ENCODE data around the gene YIF1B.

The YIF1B gene

GRCh38 chr19:38333245-38333644 lies 17.5 kb upstream of the YIF1B start:
- no peak for DNase-seq

GRCh38 chr19:38331728-38332127 lies 16.0 kb upstream of the YIF1B start:
- no peak for DNase-seq

- DNase-seq: no peak
Observed at GRCh38 chr19:38329651-38330050, 13.9 kb upstream of the YIF1B start.

- DNase-seq: no peak
Observed at GRCh38 chr19:38326591-38326990, 10.8 kb upstream of the YIF1B start.

GRCh38 chr19:38324431-38324830 lies 8.7 kb upstream of the YIF1B start:
- DNase-seq: no peak

GRCh38 chr19:38323291-38323690 lies 7.5 kb upstream of the YIF1B start:
- DNase-seq: no peak

GRCh38 chr19:38321646-38322196 lies 6.0 kb upstream of the YIF1B start:
- no peak for DNase-seq

GRCh38 chr19:38320969-38321339 lies 5.2 kb upstream of the YIF1B start:
- DNase-seq: no peak

GRCh38 chr19:38319421-38320258 lies 3.9 kb upstream of the YIF1B start, which contains the start of gene KCNK6:
TSS of gene KCNK6 (plus strand) at chr19:38319845. CDS start at chr19:38319951, 106 bp downstream.
- peak; percentile 56 for DNase-seq

GRCh38 chr19:38318660-38319059 lies 2.9 kb upstream of the YIF1B start:
- peak; percentile 46 for DNase-seq

- DNase-seq: peak; percentile 93
Observed at GRCh38 chr19:38317104-38317612, 1.4 kb upstream of the YIF1B start.

GRCh38 chr19:38316477-38317067 lies 825 bp upstream of the YIF1B start:
- DNase-seq: peak; percentile 67

- DNase-seq: no peak
Observed at GRCh38 chr19:38310986-38311385, 4.8 kb downstream of the YIF1B start.

GRCh38 chr19:38310279-38310670 lies 5.5 kb downstream of the YIF1B start:
- DNase-seq: no peak

- DNase-seq: no peak
Observed at GRCh38 chr19:38309615-38310278, 6.0 kb downstream of the YIF1B start.

- DNase-seq: no peak
Observed at GRCh38 chr19:38308926-38309614, 6.7 kb downstream of the YIF1B start.

- no peak for DNase-seq
Observed at GRCh38 chr19:38308006-38308766, 7.6 kb downstream of the YIF1B start.

- DNase-seq: no peak
Observed at GRCh38 chr19:38307597-38307996, 8.2 kb downstream of the YIF1B start.

GRCh38 chr19:38307076-38307475 lies 8.7 kb downstream of the YIF1B start:
- no peak for DNase-seq

- no peak for DNase-seq
Observed at GRCh38 chr19:38306236-38306635, 9.5 kb downstream of the YIF1B start.

GRCh38 chr19:38304866-38305429 lies 10.8 kb downstream of the YIF1B start:
- peak; percentile 84 for DNase-seq

All from hematopoietic multipotent progenitor cell treated with erythropoietin and hydrocortisone succinate and interleukin-3 and kit ligand, for 6 days (in vitro differentiated cells).